Glomerular visceral epithelial cell (primary cell): ENCODE results near the gene RBMX.
"Not testable (repeated sequence)": the region's sequence is repeated elsewhere in the genome, so short reads cannot be mapped to it uniquely, and the experiment has no call there.

Experiments
- DNase-seq: peaks from one replicate; pipeline ENCODE4 v3.0.0-alpha.2; 2016; ENCODE audit errors: extremely low spot score

The RBMX gene

DNA sequence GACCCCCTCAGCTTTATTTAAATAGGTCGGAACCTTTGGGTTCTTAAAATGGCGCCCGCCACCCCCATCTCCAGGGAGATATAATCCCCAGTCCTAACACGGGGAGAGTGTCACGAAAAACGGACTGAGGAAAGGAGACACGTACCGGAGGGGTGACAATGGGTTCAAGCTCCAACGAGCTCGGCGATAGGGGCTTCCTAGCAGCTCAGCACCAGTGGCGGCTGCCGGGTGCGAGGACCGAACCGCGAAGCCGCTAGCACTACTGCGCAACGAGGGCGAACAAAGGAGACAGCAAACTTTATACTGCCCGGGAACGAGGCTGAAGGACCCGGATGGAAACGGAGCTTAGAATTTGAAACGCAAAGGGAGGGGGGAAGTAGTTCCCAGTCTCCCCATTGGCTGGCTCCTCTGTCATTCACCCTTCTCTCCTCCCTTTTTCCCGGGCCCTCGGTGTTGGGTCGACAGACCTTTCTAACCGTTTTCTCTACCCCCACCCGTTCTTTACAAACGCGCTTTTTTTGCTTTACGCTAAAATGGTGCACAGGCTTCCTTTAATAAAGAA lies at the start of gene RBMX:
Gene RBMX (minus strand): TSS at position 274 of the 562 bp plus-strand sequence. CDS start 1,298 bp downstream, outside the sequence.
- DNase-seq, result peak; percentile 93

DNA sequence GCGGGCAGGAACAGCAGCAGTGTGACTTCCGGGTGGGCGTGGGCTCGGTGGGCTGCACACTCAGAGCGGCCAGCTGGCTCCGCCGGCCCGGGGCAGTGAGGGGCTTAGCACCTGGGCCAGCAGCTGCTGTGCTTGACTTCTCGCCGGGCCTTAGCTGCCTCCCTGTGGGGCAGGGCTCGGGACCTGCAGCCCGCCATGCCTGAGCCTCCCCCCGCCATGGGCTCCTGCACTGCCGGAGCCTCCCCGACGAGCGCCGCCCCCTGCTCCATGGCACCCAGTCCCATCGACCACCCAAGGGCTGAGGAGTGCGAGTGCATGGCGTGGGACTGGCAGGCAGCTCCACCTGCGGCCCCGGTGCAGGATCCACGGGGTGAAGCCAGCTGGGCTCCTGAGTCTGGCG lies 40.9 kb upstream of the RBMX start:
- DNase-seq, result not testable (repeated sequence)

DNA sequence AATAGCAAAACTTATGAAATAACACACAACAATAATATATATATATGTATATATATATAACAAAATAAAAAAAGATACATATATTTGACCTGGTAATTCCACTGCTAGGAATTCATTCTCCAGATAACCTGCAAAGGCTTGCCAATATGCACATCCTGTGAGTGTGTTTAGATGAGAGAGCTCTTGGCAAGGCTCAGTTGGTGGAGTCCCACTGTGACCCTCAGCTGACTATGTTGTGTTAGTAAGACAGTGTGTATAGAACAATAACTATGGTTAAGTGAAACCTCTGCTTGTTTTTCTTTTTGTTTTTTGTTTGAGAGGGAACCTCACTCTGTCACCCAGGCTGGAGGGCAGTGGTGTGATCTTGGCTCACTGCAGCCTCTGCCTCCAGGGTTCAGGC lies 39.5 kb upstream of the RBMX start:
- DNase-seq, result no peak

DNA sequence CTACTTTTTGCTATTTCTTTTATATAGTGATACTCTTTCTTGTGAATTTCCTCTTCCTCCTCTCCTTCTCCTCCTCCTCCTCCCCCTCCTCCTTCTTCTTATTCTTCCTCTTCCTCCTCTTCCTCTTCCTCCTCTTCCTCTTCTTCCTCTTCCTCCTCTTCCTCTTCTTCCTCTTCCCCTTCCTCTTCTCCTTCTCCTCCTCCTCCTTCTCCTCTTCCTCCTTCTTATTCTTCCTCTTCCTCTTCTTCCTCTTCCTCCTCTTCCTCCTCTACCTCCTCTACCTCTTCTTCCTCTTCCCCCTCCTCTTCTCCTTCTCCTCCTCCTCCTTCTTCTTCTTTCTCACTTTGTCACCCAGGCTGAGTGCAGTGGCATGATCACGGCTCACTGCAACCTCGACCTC lies 36.3 kb upstream of the RBMX start:
- DNase-seq, result no peak

DNA sequence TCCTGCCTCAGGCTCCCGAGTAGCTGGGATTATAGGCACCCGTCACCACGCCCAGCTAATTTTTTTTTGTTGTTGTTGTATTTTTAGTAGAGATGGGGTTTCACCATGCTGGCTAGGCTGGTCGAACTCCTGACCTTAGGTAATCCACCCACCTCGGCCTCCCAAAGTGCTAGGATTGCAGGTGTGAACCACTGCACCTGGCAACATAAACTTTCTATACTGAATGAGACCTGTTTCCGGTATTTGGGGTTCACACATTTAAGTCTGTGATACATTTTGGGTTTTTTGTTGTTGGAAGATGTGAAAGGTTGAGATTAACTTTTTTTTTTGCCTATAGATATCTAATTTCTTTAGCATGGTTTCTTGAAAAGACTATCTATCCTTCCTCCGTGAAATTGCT lies 31.1 kb upstream of the RBMX start:
- DNase-seq, result not testable (repeated sequence)

DNA sequence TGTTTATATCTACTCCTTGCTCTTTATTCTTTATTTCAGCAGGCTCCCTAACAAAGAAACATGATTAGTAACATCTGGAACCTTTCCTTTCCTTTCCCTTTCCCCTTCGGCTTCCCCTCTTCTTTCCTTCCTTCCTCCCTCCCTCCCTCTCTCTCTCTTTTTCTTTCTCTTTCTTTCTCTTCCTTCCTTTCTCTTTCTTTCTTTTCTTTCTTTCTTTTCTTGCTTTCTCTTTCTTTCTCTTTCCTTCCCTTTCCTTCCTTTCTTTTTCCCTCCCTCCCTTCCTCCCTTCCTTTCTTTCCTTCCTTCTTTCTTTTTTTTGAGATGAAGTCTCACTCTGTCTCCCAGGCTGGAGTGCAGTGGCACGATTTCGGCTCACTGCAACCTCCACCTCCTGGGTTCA lies 30.7 kb upstream of the RBMX start:
- DNase-seq, result no peak

DNA sequence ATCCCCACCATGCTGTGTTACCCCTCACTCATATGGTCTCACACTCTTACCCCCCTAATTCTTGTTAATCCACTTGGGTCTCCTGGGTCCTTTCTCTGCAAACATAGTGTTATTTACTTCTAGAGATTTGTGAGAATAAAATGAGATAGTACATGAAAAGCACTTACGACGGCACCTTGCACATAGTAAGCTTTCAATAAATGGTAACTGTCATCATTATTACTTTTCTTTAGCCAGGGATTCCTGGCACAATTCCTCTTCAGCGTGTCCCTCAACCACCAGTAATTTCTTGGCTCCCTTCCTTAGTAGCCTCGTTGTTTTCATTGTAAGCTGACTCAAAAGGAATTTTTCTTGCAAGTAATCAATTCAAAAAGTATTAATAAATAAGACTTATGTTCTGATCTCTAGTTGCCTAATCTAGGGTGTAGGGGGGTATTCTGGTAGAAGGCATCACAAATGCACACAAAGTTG lies 30.1 kb upstream of the RBMX start:
- DNase-seq, result no peak

DNA sequence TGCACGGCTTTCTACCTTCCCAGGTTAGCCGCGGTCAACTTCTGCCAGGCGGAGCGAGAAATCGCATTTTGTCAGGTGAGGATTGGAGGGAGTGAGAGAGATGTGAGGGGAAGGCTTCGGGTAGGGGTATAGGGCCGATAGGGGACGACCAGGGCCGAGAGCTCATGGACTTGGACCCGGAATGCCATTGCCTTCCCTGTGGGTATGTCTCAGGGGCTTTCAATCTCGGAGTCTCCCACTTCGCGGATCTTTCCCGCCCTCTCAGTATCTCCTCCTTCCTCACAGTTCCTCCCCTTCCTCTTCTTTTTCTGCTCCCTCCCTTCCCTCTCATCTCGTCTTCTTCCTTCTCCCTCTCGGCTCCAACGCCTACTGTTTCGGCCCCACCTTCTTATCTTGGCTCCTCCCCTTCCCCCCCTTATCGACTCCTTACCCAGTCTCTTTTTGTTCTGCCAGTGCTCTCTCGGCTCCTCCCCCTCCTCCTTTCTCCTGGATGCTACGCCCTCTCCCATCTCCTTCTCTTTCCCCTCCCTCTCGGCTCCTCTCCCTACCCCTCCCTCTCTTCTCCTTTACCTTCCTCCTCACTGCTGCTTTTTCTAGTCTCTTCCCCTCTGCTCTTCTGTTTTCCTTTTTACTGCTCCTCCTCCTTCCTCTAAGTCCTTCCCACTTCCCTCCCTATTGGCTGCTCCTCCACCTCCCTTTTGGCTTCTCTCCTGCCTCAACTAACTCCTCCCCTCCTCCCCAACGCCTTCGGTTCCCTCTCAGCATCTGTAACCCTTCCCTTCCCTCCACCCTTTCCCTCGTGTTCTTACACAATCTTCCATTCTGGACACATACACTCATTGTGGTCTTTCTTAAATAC lies 29.4 kb upstream of the RBMX start:
- DNase-seq, result peak; percentile 90

DNA sequence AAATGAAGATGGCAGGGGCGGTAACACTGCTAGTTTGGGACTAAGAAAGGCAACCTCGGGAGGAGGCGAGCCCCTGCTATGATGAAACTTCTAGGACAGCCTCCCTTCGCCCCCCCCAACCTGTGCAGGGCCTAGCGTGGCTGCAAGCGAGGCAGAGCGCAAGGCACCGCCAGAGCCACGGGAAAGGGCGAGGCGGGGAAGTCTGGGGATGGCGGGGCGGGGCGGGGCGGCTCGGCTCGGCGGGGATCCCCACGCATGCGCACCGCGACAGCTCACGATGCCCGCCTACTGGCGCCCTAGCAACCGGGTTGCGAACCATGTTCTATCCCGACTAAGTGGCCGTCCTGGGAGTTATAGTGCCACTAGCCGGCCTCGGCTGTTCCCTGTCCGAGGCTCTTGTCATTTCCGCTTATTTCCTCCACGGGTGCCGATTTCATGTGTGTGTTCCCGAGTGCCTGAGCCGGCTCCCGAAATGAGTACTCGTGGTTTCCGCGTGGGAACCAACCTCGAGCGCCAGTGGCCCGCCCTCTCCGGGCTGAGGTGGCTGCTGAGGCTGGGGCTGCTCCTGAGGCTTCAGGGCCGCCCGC lies 28.7 kb upstream of the RBMX start:
- DNase-seq, result peak; percentile 80

DNA sequence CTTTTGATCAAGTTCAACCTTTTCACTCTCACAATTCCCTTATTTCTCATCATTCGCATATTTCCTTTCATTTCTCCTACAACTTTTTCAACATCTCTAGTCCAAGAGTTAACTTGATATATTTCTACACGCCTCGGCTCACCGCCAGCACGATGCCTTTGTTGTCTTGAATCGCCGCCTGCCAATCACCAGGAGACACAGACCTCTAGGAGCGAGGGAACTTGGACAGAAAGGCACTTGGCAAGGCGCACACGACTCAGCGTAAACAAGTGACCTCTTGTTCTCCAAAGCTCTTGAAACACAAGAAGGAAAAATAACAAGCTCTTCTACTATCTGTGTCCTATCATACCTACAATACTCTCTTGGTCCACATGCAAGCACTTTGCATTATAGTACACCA lies 27.1 kb upstream of the RBMX start:
- no peak for DNase-seq

DNA sequence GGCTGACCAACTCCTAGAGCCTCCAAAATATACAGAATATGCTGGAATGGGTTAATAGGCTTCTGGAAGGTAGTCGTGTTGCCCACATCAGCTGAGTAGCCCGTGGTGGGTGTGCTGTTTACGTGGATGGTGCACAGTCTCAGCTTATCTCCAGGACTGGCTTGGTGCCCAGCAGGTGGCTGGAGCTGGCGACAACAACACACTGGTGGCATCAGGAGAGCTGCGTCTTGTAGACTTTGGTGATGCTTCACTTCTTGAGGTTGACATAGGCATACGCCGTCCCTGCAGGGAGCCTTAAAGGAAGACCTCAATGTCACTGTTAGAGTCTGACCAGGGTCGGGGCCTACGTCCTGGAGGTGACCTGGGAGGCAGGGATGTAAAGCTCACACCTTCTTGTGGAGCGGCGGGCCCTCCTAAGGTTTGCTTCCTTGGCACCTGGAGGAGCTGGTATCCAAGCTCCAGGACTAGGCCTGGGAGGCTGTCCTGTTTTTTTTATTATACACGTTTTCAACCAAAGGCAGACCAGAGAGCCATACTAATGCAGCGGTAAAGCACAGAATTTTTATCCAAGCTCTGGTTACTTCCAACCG lies 26.5 kb upstream of the RBMX start:
- no peak for DNase-seq

DNA sequence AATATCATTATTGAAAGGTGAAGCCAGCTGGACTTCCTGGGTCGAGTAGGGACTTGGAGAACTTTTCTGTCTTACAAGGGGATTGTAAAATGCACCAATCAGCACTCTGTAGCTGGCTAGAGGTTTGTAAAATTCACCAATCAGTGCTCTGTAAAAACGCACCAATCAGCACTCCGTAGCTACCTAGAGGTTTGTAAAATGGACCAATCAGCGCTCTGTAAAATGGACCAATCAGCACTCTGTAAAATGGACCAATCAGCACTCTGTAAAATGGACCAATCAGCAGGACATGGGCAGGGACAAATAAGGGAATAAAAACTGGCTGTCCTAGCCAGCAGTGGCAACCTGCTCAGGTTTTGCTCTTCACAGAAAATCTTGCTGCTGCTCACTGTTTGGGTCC lies 23.5 kb upstream of the RBMX start:
- DNase-seq, result not testable (repeated sequence)

DNA sequence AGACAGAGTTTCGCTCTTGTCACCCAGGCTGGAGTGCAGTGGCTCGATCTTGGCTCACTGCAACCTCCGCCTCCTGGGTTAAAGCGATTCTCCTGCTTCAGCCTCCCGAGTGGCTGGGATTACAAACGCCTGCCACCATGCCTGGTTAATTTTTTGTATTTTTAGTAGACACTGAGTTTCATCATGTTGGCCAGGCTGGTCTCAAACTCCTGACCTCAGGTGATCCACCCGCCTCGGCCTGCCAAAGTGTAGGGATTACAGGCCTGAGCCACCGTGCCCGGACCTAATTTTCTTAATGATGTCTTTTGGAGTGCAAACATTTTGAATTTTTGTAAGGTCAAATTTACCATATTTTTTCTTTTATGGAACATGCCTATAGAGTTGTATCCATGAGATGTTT lies 19.5 kb upstream of the RBMX start:
- DNase-seq, result not testable (repeated sequence)

DNA sequence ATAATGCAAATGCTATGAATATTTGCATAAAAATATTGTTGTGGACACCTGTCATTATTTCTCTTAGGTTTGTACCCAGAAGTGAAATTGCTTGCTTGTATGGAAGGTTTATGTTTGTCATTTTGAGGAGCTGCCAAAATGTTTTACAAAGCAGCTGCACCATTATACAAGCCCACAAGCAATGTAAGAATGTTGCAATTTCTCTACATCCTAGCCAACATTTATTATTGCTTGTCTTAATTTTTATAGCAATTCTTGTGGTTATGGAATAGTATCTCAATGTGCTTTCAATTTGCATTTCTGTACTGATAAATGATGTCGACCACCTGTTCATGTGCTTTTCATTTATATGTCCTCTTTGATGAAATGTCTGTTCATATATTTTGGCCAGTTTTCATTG lies 18.7 kb upstream of the RBMX start:
- DNase-seq, result no peak

DNA sequence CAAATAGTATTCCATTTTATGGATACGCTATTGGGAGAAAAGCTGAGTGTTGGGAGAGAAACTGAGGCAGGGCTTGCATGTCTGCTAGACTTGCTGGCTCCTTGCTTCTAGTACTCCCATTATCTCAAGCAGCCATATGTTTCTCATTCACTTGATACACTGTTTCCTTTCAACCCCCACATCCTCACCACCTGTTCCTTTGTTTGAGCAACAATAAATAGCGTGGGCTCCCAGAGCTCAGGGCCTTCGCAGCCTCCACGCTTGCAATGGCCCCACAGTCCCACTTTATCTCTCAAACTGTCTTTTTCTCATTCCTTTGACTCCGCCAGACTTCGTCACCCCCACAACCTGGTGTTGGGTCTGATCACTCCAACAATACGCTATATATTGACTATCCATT lies 18.2 kb upstream of the RBMX start:
- not testable (repeated sequence) for DNase-seq

DNA sequence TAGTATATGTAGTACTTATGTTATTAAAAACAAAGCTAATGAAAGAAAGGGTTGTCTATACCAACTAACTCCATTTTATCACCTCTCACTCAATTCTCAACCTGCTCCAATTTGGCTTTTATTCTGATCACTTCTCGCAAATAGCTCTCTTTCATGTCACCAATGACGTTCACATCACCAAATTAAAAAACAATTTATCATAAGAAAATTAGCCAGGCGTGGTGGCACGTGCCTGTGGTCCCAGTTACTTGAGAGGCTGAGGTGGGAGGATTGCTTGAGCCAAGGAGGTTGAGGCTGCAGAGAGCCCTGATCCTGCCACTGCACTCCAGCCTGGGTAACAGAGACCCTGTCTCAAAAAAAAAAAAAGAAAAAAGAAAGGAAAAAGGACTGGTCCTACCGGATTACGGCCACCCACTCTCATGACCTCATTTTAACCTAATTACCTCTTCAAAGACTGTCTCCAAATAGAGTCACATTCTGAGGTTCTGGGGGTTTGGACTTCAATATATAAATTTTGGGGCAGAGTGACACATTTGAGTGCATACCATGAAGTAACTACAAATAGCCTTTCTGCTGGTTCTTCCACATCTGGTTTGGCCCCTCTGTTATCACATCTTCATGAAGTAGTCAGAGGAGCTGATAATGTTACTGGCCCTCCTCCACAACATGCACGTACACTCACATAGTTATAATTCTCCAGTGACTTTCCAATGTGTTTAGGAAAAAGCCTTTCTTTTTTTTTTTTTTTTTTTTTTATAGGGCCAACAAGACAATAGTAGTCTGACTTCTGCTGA lies 15.8 kb upstream of the RBMX start:
- DNase-seq, result no peak

DNA sequence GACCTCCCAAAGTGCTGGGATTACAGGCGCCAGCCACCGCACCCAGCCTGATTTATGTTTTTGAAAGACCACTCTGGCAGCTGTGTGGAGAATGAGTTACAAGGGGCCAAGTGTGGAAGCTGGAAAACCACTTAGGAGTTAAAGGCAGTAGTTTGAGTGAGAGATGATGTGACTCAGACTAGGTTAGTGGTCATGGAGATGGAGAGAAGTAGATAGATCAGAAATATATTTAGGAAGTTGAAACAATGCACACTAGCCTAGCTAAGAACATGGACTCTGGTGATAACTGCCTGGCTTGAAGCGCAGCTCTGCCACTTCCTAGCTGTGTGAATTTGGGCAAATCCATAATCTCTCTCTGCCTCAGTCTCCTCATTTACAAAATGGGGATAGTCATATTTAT lies 11.9 kb upstream of the RBMX start:
- no peak for DNase-seq

DNA sequence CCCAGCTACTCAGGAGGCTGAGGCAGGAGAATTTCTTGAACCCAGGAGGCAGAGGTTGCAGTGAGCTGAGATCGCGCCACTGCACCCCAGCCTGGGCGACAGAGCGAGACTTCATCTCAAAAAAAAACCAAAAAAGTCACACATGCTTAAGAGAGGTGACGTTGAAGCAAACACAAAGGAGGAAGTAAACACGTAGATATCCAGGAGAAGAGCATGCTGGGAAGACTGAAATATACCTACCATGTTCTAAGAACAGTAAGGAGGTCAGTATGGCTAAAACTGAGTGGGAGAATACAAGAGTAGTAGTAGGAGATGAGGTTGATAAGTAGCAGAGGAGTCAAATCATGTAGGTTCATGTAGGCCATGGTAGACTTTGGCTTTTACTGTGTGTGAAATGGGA lies 10.1 kb upstream of the RBMX start:
- DNase-seq, result not testable (repeated sequence)

DNA sequence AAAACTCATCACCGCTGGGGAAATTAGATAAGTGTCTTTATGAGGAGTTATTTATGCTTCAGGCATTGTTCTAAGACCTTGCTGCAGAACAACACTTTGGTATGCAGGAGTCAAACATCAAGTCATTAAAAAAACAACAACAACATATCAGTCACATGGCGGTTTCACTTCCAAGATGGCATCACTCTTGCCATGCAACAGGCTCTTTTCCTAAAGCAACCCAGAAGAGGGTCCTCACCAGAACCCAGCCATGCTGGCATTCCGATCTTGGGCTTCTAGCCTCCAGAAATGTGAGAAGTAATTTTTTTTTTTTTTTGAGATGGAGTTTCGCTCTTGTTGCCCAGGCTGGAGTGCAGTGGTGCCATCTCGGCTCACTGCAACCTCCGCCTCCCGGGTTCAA lies 8.7 kb upstream of the RBMX start:
- no peak for DNase-seq

DNA sequence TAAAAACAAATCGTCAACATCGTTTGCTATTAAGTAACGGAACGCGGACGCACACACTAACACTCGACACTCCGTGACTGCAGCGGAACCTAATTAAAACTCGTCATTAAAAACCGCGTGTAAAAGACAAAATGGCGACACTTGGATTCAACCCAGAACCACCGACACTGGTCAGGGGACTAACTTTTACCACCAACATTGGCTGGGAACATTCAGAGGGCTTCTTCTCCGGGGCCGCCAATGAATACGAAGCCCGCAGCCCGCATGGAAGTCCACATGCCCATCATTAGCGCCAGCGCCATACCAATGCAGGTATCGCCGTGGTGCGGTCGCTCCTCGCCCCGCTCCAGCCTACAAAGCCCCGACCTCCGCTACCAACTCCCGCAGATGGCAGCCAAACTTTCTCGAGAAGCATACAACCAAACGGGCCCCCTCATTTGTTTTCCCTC lies 498 bp downstream of the RBMX start:
- DNase-seq, result peak; percentile 11

DNA sequence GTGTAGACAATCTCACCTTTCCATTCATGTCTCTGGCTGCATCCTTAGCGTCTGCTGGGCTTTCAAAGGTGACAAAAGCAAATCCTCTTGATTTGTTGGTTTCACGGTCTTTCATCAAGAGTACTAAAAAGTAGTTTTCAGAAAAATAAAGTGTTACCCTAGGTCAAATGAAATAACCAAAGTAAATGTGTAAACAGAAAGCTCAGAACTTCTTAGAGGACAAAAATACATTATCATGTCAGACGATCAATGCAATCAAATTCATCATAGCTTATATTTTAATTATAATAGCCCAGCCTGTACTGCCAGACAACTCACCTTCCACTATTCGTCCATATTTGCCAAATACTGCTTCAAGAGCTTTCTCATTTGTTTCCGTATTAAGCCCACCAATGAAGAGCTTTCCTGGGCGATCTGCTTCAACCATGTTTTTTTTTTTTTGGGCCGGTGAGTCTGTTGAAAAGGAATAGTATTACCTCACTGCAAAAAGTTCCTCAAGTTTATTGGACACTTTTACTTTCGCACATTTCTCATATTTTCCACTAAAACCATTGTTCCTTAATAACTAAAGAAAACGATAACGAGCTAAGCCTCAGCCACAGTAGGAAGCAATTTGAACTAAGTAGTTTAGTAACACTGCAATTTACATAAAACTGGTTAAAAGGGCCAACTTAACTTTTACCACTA lies 1.4 kb downstream of the RBMX start:
- DNase-seq, result peak; percentile 16
